HG03565 (cell line): Measurements from ENCODE around the gene NCBP3.

ENCODE experiments used
- ATAC-seq: cut with Tn5 transposase; IDR thresholded peaks from one replicate; pipeline ENCODE4 v1.9.1; 2021; ENCODE audit warnings: mild to moderate bottlenecking, moderate library complexity; ENCODE audit not compliant: unreplicated experiment

Gene NCBP3

GRCh38 chr17:3815122-3815521, 30.9 kb downstream of the NCBP3 start:
- ATAC-seq = no peak

- ATAC-seq = no peak
Measured at GRCh38 chr17:3814361-3814760, 31.7 kb downstream of the NCBP3 start.

- ATAC-seq = no peak
Measured at GRCh38 chr17:3813171-3813570, 32.9 kb downstream of the NCBP3 start.

GRCh38 chr17:3812771-3813170, 33.3 kb downstream of the NCBP3 start:
- no peak for ATAC-seq

GRCh38 chr17:3812284-3812683, 33.8 kb downstream of the NCBP3 start:
- no peak for ATAC-seq

GRCh38 chr17:3810019-3810418, 36.0 kb downstream of the NCBP3 start:
- ATAC-seq = no peak

GRCh38 chr17:3809135-3809534, 36.9 kb downstream of the NCBP3 start:
- no peak for ATAC-seq

GRCh38 chr17:3808701-3809100, 37.3 kb downstream of the NCBP3 start:
- no peak for ATAC-seq

GRCh38 chr17:3805581-3805980, 40.5 kb downstream of the NCBP3 start:
- ATAC-seq = no peak

GRCh38 chr17:3804503-3804931, 41.5 kb downstream of the NCBP3 start:
- ATAC-seq = no peak

GRCh38 chr17:3803308-3803640, 42.8 kb downstream of the NCBP3 start:
- no peak for ATAC-seq

GRCh38 chr17:3802461-3803307, 43.4 kb downstream of the NCBP3 start:
- no peak for ATAC-seq

GRCh38 chr17:3801792-3802191, 44.3 kb downstream of the NCBP3 start:
- ATAC-seq = no peak

GRCh38 chr17:3801347-3801746, 44.7 kb downstream of the NCBP3 start:
- ATAC-seq = no peak

- ATAC-seq = no peak
Measured at GRCh38 chr17:3800362-3801271, 45.4 kb downstream of the NCBP3 start, which contains the start of gene ITGAE. Gene ITGAE, minus strand, starts transcription at chr17:3801188. Its CDS starts 44 bp downstream, at chr17:3801144.

- ATAC-seq = no peak
Measured at GRCh38 chr17:3799181-3799945, 46.7 kb downstream of the NCBP3 start.

GRCh38 chr17:3798273-3799180, 47.5 kb downstream of the NCBP3 start:
- ATAC-seq = no peak

GRCh38 chr17:3796822-3797170, 49.2 kb downstream of the NCBP3 start:
- ATAC-seq = peak; percentile 20

- ATAC-seq = peak; percentile 69
Measured at GRCh38 chr17:3796110-3796821, 49.8 kb downstream of the NCBP3 start.
